GM10248 (cell line): ENCODE measurements around the gene SERPIND1.
"Not testable (repeated sequence)": the region's sequence is repeated elsewhere in the genome, so short reads cannot be mapped to it uniquely, and the experiment has no call there.

Experiments
- CTCF ChIA-PET: fragments of 300-600 bp; sonication (Branson Sonifier 250); formaldehyde crosslinking; extraction: SDS; loops from one replicate; lab custom pipeline; 2021; ENCODE audit warnings: antibody characterized with exemption; lab: Yijun Ruan, JAX
- POLR2A ChIA-PET: fragments of 350-650 bp; sonication (Branson Sonifier 250); formaldehyde crosslinking; extraction: SDS; loops from one replicate; lab custom pipeline; 2020; ENCODE audit warnings: antibody characterized with exemption; lab: Yijun Ruan, JAX
- DNase-seq: peaks from one replicate; pipeline ENCODE4 v3.0.0; 2012; ENCODE audit errors: extremely low spot score
- CTCF ChIP-seq: IDR thresholded peaks from 2 replicates; pipeline ENCODE4 v1.5.1; 2012; ENCODE audit warnings: mild to moderate bottlenecking, low read depth; ENCODE audit errors: extremely low read depth, missing control alignments, control extremely low read depth

Gene SERPIND1

GRCh38 chr22:20763630-20764470 lies 10.1 kb upstream of the SERPIND1 start:
- DNase-seq, result no peak
- no peak for TF ChIP-seq CTCF
- POLR2A ChIA-PET, result no interaction called here
- CTCF ChIA-PET, result interaction anchor here (1.3 to 1.6 kb wide), 2 partner anchors 21 to 22 kb away, joined by 7 to 9 read pairs; no protein-coding TSS in a partner anchor

- no peak for TF ChIP-seq CTCF
- CTCF ChIA-PET, result interaction anchor here (1.3 to 1.6 kb wide), 2 partner anchors 20 to 23 kb away, joined by 7 to 9 read pairs; no protein-coding TSS in a partner anchor
- DNase-seq, result no peak
- POLR2A ChIA-PET, result no interaction called here
Observed at GRCh38 chr22:20764471-20764720, 9.5 kb upstream of the SERPIND1 start.

GRCh38 chr22:20764729-20765128 lies 9.2 kb upstream of the SERPIND1 start:
- ChIA-PET CTCF (interaction anchor here (1.3 to 1.6 kb wide), 2 partner anchors 20 to 23 kb away, joined by 7 to 9 read pairs; no protein-coding TSS in a partner anchor), POLR2A (no interaction called here)
- TF ChIP-seq CTCF, result no peak
- DNase-seq, result no peak

- POLR2A ChIA-PET, result no interaction called here
- CTCF ChIA-PET, result interaction anchor here (1.1 to 1.6 kb wide), 2 partner anchors 18 to 27 kb away, joined by 3 to 9 read pairs; no protein-coding TSS in a partner anchor
- TF ChIP-seq CTCF, result no peak
Observed at GRCh38 chr22:20765938-20766337, 8.0 kb upstream of the SERPIND1 start.

GRCh38 chr22:20766530-20766929 lies 7.4 kb upstream of the SERPIND1 start:
- no peak for TF ChIP-seq CTCF
- ChIA-PET CTCF (interaction anchor here (1.1 to 2.9 kb wide), 2 partner anchors 18 to 27 kb away, joined by 3 to 9 read pairs; no protein-coding TSS in a partner anchor), POLR2A (no interaction called here)
- DNase-seq, result no peak

More at GRCh38 chr22:20765938-20766337, 8.0 kb upstream of the SERPIND1 start:
- no peak for DNase-seq

- DNase-seq, CTCF ChIA-PET, POLR2A ChIA-PET: not testable (repeated sequence)
Observed at GRCh38 chr22:20769496-20769826, 4.5 kb upstream of the SERPIND1 start.
